ENCODE measurements around the gene ATP2B2. TPM values are rescaled to one million over a fixed set of nuclear protein-coding genes. Genes with fewer than 3 reads are reported as not detected.
A peak's percentile ranks its signal among the peaks of the same experiment; 100 is the strongest.

ATP2B2 gene
- total RNA-seq, 1 experiment from 2014 or later = not detected

DNA sequence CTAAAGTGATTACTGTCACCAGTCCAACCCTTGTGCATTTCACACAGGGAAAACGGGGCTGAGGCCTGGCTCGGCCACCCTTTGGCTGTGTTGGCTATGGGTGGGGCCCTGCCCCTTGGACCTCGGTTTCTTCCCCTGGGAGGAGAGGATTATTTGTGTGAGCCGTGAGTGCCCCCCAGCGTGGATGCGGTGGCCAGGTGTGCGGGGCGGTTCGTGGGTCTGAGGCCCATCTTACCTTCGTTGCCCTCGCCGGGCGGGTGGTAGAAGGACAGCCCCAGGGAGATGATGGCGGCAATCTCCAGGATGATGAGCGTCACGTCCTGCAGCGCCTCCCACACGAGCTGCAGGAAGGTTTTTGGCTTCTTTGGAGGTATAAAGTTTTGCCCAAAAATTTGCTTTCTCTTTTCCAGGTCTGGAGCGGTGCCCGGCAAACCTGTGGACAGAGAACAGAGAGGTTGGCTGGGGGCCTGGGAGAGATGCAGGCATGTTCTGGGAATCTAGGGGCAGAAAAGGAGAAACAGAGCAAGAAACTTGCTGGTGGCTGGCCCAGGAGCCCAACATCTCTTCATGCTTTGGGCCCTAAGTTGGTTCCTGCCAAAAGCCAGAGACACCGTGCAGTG, 94.9 kb downstream of the ATP2B2 start:
- Histone ChIP-seq H3K27ac (no peak overlapping the region), H3K4me1 (replicated peaks) (no peaks in the 10 kb centered on the region), H3K9me3 (replicated peaks) (no peaks in the 10 kb centered on the region), H3K4me3 (no peak overlapping the region), H3K36me3 (no peaks in the 10 kb centered on the region), H3K27me3 (replicated peaks) (no peaks in the 10 kb centered on the region)
- no peak for DNase-seq (ENCODE audit: low read depth in 1 of 2, low spot score in 2 of 2)

DNA sequence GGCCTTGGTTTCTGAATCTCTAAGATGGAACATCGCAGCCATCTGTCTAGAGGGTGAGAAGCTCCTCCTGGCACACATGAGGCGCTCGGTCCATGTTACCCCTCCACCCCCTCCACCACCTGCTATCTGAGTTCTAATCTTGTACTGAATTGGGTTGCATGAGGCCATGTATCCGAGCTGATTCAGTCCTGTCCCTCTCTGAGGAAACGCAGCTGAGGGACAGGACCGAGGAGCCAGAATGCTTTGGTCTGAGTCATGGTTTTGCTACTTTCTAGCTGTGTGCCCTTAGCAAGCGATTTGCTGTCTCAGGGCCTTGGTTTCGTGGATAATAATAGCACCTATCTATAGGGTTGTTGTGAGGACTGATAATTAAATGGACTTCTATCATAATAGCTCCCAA, 96.7 kb downstream of the ATP2B2 start:
- Histone ChIP-seq H3K27me3 (replicated peaks) (no peaks in the 10 kb centered on the region), H3K36me3 (no peaks in the 10 kb centered on the region), H3K27ac (no peak overlapping the region), H3K4me3 (no peak overlapping the region), H3K9me3 (replicated peaks) (no peaks in the 10 kb centered on the region), H3K4me1 (replicated peaks) (no peaks in the 10 kb centered on the region)
- DNase-seq (ENCODE audit: low read depth in 1 of 2, low spot score in 2 of 2) = peak in 1 of 2 experiments; percentile 2

DNA sequence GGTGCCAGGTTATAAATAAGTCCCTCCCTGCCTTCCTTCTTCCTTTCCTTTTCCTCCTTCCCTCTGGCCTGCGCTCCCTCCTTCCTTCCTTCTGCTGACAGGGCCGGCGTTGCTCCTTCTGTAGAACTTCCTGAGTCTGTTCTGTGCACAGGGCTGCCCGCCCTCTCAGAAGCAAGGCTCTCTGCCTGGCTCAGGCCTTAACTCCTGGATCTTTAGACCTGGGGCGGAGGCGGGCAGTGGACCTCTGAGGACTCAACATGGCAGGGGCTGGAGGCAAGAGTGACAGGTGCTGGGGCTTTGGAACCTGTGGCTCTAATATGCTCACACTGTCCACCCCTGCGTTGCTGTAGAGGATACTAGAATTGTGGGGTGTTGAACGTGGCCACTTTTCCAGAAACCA, 98.0 kb downstream of the ATP2B2 start:
- DNase-seq (ENCODE audit: low read depth in 1 of 2, low spot score in 2 of 2) = no peak
- no peak overlapping the region for H3K27ac ChIP-seq
- no peaks in the 10 kb centered on the region for H3K27me3 ChIP-seq (replicated peaks)
- H3K36me3 ChIP-seq = no peaks in the 10 kb centered on the region
- H3K4me1 ChIP-seq (replicated peaks) = no peaks in the 10 kb centered on the region
- no peak overlapping the region for H3K4me3 ChIP-seq
- H3K9me3 ChIP-seq (replicated peaks) = no peaks in the 10 kb centered on the region

DNA sequence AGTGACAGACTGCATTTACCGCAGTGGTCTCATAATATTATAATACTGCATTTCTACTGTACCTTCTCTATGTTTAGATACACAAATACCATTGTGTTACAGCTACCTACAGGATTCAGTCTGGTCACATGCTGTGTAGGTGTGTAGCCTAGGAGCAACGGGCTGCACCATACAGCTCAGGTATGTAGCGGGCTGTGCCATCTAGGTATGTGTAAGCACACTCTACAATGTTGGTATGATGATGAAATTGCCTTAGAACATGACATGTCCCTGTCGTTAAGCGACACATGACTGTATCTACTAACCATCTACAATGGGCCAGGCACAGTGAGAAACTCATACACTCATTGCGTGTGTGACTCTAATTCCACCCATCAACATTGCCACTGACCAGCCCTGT, 99.0 kb downstream of the ATP2B2 start:
- H3K27me3 ChIP-seq (replicated peaks) = no peaks in the 10 kb centered on the region
- no peak overlapping the region for H3K27ac ChIP-seq
- H3K4me1 ChIP-seq (replicated peaks) = no peaks in the 10 kb centered on the region
- no peaks in the 10 kb centered on the region for H3K36me3 ChIP-seq
- no peak overlapping the region for H3K4me3 ChIP-seq
- DNase-seq (ENCODE audit: low read depth in 1 of 2, low spot score in 2 of 2) = no peak
- no peaks in the 10 kb centered on the region for H3K9me3 ChIP-seq (replicated peaks)

DNA sequence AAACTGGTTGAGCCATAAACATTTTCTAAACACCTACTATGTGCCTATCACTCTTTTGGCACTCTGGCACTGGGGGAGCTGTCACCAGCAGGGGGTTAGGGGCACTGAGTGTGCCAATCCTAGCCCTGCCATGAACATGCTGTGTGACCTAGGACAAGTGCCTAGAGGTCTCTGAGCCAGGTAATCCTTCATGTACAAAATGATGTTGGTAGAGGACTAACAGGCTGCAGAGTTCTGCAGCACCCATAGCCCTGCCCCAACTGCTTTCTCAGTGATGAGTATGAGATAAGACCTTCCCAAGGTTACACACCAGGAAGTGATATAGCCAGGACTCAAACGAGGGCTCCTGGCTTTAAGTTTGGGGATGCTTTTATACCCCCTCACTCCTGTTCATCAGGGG, 99.6 kb downstream of the ATP2B2 start:
- Histone ChIP-seq H3K36me3 (no peaks in the 10 kb centered on the region), H3K27ac (no peak overlapping the region), H3K9me3 (replicated peaks) (no peaks in the 10 kb centered on the region), H3K4me3 (no peak overlapping the region), H3K4me1 (replicated peaks) (no peaks in the 10 kb centered on the region), H3K27me3 (replicated peaks) (no peaks in the 10 kb centered on the region)
- no peak for DNase-seq (ENCODE audit: low read depth in 1 of 2, low spot score in 2 of 2)

DNA sequence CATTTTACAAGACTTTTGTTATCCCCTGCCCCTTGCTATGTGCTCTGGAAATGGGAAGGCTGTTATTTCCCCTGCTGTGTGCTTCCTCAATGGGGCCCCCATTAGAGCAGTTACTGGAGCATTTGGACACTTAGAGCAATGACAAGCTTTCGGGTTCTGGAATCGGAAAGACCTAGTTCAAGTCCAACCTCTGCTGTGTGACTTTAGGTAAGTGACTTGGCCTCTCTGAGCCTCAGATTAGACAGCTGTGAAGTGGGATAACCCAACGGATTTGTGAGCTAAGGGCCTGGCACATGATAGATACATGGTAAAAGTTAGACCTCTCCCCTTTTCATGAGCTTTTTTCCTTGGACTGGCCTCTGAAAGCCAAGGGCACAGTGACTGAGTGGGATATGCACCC, 100.5 kb downstream of the ATP2B2 start:
- no peak for DNase-seq (ENCODE audit: low read depth in 1 of 2, low spot score in 2 of 2)
- no peak overlapping the region for H3K27ac ChIP-seq
- H3K27me3 ChIP-seq (replicated peaks) = no peaks in the 10 kb centered on the region
- H3K4me1 ChIP-seq (replicated peaks) = no peaks in the 10 kb centered on the region
- no peaks in the 10 kb centered on the region for H3K9me3 ChIP-seq (replicated peaks)
- H3K4me3 ChIP-seq = no peak overlapping the region
- H3K36me3 ChIP-seq = no peaks in the 10 kb centered on the region

DNA sequence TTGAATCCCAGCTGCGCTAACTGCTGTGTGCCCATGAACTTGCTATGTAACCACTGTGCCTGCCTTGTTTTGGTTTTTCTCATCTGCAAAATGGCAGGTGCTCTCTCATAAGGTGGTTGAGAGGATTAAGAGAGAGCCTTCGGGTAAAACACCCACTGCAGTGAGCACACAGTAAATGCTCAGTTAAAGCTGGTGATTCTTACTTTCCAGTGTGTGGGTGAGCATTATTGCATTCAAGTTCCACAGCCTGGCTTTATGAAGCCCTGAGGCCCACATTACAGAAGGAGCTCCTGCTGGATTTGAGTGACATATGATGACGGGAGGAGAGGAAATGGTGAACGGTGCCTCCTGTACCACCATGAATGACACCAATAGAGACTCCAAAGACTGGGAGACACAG, 101.0 kb downstream of the ATP2B2 start:
- H3K27ac ChIP-seq = no peak overlapping the region
- no peak for DNase-seq (ENCODE audit: low read depth in 1 of 2, low spot score in 2 of 2)
- H3K36me3 ChIP-seq = no peaks in the 10 kb centered on the region
- H3K27me3 ChIP-seq (replicated peaks) = no peaks in the 10 kb centered on the region
- H3K4me1 ChIP-seq (replicated peaks) = no peaks in the 10 kb centered on the region
- no peak overlapping the region for H3K4me3 ChIP-seq
- H3K9me3 ChIP-seq (replicated peaks) = no peaks in the 10 kb centered on the region

DNA sequence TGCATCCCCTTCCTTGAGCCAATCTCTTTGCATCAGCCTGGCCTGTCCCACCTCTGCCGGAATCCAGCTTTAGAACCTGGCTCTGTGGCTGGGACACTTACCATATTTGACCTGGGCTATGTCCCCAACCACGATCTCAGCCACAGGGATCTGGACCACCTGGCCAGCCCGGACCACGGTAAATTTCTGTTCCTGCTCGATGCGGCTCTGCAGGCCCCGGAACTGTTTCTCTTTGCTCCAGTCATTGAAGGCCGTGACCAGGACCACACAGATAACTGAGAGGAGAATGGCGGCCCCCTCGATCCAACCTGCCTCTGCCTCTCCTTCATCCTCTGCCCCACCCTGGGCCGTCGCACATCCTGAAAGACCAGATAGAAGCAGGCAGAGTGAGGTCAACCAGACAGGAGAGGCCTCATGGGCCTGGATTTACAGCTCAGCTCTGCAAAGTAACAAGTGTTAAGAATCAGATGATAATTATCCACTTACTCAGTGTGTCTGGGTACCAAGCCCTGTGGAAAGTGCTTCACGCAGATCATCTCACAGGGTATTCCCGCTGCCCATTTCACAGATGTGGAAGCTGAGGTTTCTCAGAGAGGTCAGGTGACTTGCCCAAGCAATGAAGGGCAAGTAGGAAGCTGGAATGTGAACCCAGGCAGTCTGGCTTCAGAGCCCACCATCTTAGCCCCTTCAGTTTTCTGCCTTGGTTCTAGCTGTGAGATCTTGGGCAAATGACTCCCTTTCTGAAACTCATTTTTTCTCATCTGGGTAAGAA, 103.2 kb downstream of the ATP2B2 start:
- no peak overlapping the region for H3K27ac ChIP-seq
- no peaks in the 10 kb centered on the region for H3K4me1 ChIP-seq (replicated peaks)
- no peaks in the 10 kb centered on the region for H3K9me3 ChIP-seq (replicated peaks)
- no peak for DNase-seq (ENCODE audit: low read depth in 1 of 2, low spot score in 2 of 2)
- no peak overlapping the region for H3K4me3 ChIP-seq
- H3K36me3 ChIP-seq = no peaks in the 10 kb centered on the region
- no peaks in the 10 kb centered on the region for H3K27me3 ChIP-seq (replicated peaks)

DNA sequence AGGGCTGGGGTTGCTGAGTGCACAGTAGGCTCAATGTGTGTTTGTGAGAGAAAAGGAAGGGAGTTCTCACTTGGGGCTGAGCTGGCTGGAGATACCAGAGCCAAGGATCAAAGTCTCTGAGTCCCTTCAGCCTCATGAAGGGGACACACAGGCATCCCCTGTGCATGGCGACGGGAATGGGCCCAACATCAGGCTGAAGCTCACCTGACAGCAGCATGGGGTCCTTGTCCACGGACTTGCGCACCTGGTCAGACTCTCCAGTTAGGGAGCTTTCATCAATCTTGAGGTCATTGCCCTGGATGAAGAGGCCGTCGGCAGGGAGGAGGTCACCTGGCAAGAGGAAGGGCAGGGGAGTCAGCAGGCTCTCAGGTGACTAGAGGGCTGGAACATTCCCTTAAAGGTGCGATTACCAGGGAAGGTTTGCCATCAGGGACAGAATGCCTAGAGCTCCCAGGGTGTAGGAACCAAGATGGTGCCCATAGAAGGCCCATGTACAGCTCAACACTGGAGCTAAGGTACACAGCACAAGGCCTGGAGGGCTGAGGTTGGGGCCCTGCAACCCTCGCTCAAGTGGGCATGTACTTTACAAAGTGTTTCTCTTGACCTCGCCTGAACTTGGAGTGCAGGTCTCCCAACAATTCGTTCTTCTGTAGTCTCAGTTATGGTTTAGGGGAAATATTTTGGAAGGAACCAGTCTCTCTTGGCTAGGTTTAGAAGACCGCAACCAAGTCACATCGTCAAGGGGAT, 104.5 kb downstream of the ATP2B2 start:
- H3K27me3 ChIP-seq (replicated peaks) = no peaks in the 10 kb centered on the region
- no peaks in the 10 kb centered on the region for H3K36me3 ChIP-seq
- H3K4me3 ChIP-seq = no peak overlapping the region
- H3K27ac ChIP-seq = no peak overlapping the region
- no peaks in the 10 kb centered on the region for H3K9me3 ChIP-seq (replicated peaks)
- H3K4me1 ChIP-seq (replicated peaks) = no peaks in the 10 kb centered on the region
- DNase-seq (ENCODE audit: low read depth in 1 of 2, low spot score in 2 of 2) = no peak

DNA sequence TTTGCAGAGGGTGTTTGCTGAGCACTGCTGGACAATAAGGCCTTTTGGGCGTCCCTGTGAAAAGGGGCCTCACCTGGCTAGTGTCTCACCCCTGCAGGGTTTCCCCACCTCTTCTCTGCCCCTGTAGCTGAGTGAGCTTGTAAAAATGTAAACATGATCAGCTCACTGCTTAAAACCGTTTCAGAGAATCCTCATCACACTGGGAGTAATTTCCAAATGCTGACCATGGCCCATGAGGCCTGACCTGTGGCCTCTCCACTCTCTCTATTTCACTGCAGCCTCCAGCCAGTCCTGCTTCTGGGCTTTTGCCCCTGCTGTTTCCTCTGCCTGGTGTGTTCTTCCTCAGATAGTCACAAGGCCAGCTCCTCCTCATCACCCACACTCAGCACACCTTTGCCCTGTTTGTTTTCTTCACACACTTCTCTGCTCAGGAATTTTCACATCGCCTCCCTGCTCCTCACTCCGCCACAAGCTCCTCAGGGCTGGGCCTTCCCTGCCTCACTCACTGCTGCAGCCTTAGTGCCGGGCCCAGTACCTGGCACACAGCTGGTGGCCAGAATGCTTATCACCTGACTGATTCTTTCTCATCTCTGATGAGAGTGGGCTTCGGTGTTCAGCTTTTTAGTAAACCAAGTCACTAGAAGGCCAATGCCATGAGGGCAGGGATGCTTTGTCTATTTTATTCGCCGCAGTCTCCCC, 105.2 kb downstream of the ATP2B2 start:
- no peaks in the 10 kb centered on the region for H3K9me3 ChIP-seq (replicated peaks)
- no peaks in the 10 kb centered on the region for H3K36me3 ChIP-seq
- H3K4me3 ChIP-seq = no peak overlapping the region
- DNase-seq (ENCODE audit: low read depth in 1 of 2, low spot score in 2 of 2) = no peak
- no peak overlapping the region for H3K27ac ChIP-seq
- no peaks in the 10 kb centered on the region for H3K27me3 ChIP-seq (replicated peaks)
- no peaks in the 10 kb centered on the region for H3K4me1 ChIP-seq (replicated peaks)

DNA sequence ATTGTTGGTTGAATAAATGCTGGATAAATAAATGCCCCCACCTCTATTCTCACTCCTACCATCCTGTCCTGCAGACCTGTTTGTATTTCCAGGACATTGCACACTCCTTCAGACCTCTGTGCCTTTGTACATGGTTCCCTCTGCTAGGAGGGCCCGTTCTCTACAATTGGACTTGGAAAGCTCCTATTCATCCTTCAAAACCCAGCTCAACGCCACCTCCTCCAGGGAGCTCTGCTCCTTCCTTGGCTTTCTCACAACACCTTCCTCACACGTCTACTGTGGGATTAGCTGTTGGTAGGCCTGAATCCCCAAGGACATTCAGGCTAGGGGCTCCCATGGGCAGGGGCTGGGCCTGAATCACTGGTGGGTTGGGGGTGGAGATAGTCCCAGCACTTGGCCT, 105.8 kb downstream of the ATP2B2 start:
- Histone ChIP-seq H3K27me3 (replicated peaks) (no peaks in the 10 kb centered on the region), H3K4me1 (replicated peaks) (no peaks in the 10 kb centered on the region), H3K9me3 (replicated peaks) (no peaks in the 10 kb centered on the region), H3K4me3 (no peak overlapping the region), H3K36me3 (no peaks in the 10 kb centered on the region), H3K27ac (no peak overlapping the region)
- no peak for DNase-seq (ENCODE audit: low read depth in 1 of 2, low spot score in 2 of 2)

DNA sequence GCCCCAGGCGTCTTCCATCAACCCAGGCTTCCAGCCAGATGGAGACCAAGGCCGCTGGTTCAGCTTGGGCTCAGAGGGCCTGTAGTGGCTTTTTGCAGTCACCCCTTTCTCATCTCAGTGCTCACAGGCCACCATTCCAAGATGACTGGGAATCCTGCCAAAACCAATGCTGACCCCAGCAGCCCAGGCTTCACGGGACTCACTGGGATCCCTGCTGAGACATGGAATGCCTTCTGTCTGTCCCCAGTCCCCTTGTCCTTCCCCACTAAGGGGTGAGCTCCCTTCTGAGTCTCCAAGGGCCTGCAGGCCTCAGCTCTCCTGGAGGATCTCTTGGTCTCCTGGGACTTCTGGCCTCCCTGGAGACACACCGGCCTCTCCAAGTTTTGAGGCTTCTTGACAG, 107.0 kb downstream of the ATP2B2 start:
- no peak for DNase-seq (ENCODE audit: low read depth in 1 of 2, low spot score in 2 of 2)
- Histone ChIP-seq H3K36me3 (no peaks in the 10 kb centered on the region), H3K27ac (no peak overlapping the region), H3K27me3 (replicated peaks) (no peaks in the 10 kb centered on the region; the same call in 1 of the 2 replicates), H3K4me3 (no peak overlapping the region), H3K9me3 (replicated peaks) (no peaks in the 10 kb centered on the region), H3K4me1 (replicated peaks) (no peaks in the 10 kb centered on the region)

DNA sequence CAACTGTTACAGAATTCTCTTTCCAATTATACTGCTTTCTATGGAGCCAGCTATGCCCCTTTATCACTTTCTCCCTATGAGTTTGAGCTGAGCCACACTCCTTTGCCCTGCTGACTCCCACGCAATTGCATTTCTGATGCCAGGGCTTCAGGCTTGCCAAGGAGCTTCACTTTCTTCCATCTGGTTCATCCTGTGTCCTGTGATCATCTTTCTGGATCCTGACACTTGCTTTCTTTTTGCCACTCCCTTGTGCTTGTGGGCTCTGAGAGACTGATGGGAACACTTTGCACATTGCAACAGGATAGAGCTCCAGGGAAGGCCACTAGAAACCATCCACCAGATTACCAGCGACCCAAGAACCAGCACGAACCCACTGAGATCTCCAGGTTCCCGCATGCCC, 107.5 kb downstream of the ATP2B2 start:
- Histone ChIP-seq H3K4me3 (no peak overlapping the region), H3K9me3 (replicated peaks) (no peaks in the 10 kb centered on the region), H3K27me3 (replicated peaks) (no peaks in the 10 kb centered on the region; the same call in 1 of the 2 replicates), H3K27ac (no peak overlapping the region), H3K4me1 (replicated peaks) (no peaks in the 10 kb centered on the region), H3K36me3 (no peaks in the 10 kb centered on the region)
- no peak for DNase-seq (ENCODE audit: low read depth in 1 of 2, low spot score in 2 of 2)

DNA sequence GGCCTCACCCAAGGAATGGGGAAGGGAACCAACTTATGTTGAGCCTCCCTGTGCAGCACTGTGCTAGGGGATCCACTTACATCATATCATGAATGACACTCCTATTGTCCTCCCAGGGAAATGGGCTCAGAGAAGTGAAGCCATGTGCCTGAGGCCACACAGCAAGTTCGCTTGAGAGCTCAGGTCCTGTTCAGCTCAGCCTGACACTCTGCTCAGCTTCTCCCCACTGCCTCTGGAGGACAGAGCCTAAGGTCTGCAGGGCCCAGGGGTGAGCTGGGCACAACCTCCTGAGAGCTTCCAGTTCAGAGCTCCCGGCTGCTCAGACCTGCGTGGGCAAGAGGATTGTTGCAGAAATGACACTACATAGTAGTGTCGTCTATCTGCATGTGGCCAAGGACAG, 108.5 kb downstream of the ATP2B2 start:
- DNase-seq (ENCODE audit: low read depth in 1 of 2, low spot score in 2 of 2) = no peak
- no peak overlapping the region for H3K27ac ChIP-seq
- no peaks in the 10 kb centered on the region; the same call in 1 of the 2 replicates for H3K27me3 ChIP-seq (replicated peaks)
- H3K4me1 ChIP-seq (replicated peaks) = no peaks in the 10 kb centered on the region
- no peak overlapping the region for H3K4me3 ChIP-seq
- H3K36me3 ChIP-seq = no peaks in the 10 kb centered on the region
- H3K9me3 ChIP-seq (replicated peaks) = no peaks in the 10 kb centered on the region

Measured in SJSA1 (cell line).